ENCODE results near the gene NLGN2.
A peak's percentile ranks its signal among the peaks of the same experiment; 100 is the strongest.

NLGN2 gene

GRCh38 chr17:7425756-7426155, 18.1 kb downstream of the NLGN2 start:
- Histone ChIP-seq H3K4me1 (ENCODE audit: control insufficient read depth, insufficient read depth, low read length) (no peaks in the 10 kb centered on the region), H3K4me3 (ENCODE audit: low read length) (no peak overlapping the region), H3K27ac (ENCODE audit: low read length) (no peak overlapping the region), H3K36me3 (ENCODE audit: control insufficient read depth, insufficient read depth, low read length) (no peaks in the 10 kb centered on the region), H3K9me3 (ENCODE audit: control insufficient read depth, insufficient read depth, low read length) (no peaks in the 10 kb centered on the region), H3K27me3 (ENCODE audit: control insufficient read depth, insufficient read depth, low read length) (no peaks in the 10 kb centered on the region)
- no CpG with 5 or more reads among the region's 8 CpGs for WGBS (ENCODE audit: insufficient coverage, insufficient read length)
- no peak for DNase-seq (ENCODE audit: low read depth, low spot score)

GRCh38 chr17:7426203-7426863, 18.7 kb downstream of the NLGN2 start:
- no peaks in the 10 kb centered on the region for H3K9me3 ChIP-seq (ENCODE audit: control insufficient read depth, insufficient read depth, low read length)
- H3K36me3 ChIP-seq (ENCODE audit: control insufficient read depth, insufficient read depth, low read length), result no peaks in the 10 kb centered on the region
- H3K4me1 ChIP-seq (ENCODE audit: control insufficient read depth, insufficient read depth, low read length), result no peaks in the 10 kb centered on the region
- no peak overlapping the region for H3K27ac ChIP-seq (ENCODE audit: low read length)
- no CpG with 5 or more reads among the region's 33 CpGs for WGBS (ENCODE audit: insufficient coverage, insufficient read length)
- H3K27me3 ChIP-seq (ENCODE audit: control insufficient read depth, insufficient read depth, low read length), result no peaks in the 10 kb centered on the region
- H3K4me3 ChIP-seq (ENCODE audit: low read length), result no peak overlapping the region
- no peak for DNase-seq (ENCODE audit: low read depth, low spot score)

- H3K4me1 ChIP-seq (ENCODE audit: control insufficient read depth, insufficient read depth, low read length), result no peaks in the 10 kb centered on the region
- DNase-seq (ENCODE audit: low read depth, low spot score), result no peak
- no peak overlapping the region for H3K4me3 ChIP-seq (ENCODE audit: low read length)
- H3K9me3 ChIP-seq (ENCODE audit: control insufficient read depth, insufficient read depth, low read length), result no peaks in the 10 kb centered on the region
- no peaks in the 10 kb centered on the region for H3K27me3 ChIP-seq (ENCODE audit: control insufficient read depth, insufficient read depth, low read length)
- H3K27ac ChIP-seq (ENCODE audit: low read length), result no peak overlapping the region
- no peaks in the 10 kb centered on the region for H3K36me3 ChIP-seq (ENCODE audit: control insufficient read depth, insufficient read depth, low read length)
- no CpG with 5 or more reads among the region's 29 CpGs for WGBS (ENCODE audit: insufficient coverage, insufficient read length)
Measured at GRCh38 chr17:7426896-7427489, 19.3 kb downstream of the NLGN2 start.

- H3K9me3 ChIP-seq (ENCODE audit: control insufficient read depth, insufficient read depth, low read length), result no peaks in the 10 kb centered on the region
- no peaks in the 10 kb centered on the region for H3K4me1 ChIP-seq (ENCODE audit: control insufficient read depth, insufficient read depth, low read length)
- no peak overlapping the region for H3K27ac ChIP-seq (ENCODE audit: low read length)
- no CpG with 5 or more reads among the region's 7 CpGs for WGBS (ENCODE audit: insufficient coverage, insufficient read length)
- H3K27me3 ChIP-seq (ENCODE audit: control insufficient read depth, insufficient read depth, low read length), result no peaks in the 10 kb centered on the region
- DNase-seq (ENCODE audit: low read depth, low spot score), result no peak
- no peaks in the 10 kb centered on the region for H3K36me3 ChIP-seq (ENCODE audit: control insufficient read depth, insufficient read depth, low read length)
- no peak overlapping the region for H3K4me3 ChIP-seq (ENCODE audit: low read length)
Measured at GRCh38 chr17:7427549-7427948, 19.9 kb downstream of the NLGN2 start.

DNA sequence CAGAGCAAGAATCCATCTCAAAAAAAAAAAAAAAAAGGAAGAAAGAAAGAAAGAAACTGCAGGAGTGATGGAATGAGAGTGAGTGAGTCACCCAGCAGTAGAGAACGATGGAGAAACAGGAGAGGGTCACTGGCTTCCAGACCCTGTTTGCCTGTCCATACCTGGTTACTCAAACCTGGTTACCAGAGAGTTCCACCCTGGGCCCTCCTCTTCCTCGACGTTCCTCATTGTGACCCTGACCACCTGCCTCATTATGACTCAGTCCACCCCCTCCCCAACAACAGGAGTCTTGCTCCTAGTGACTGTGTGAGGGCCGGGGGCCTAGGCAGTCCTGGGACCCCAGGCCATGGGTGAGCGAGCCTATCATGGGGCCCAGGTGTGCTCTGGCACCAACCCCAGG, 20.9 kb downstream of the NLGN2 start, which contains the start of gene SPEM3:
Gene SPEM3 (plus strand): TSS at position 301 of the 400 bp plus-strand sequence. CDS start 46 bp downstream, at position 347.
- no peaks in the 10 kb centered on the region for H3K4me1 ChIP-seq (ENCODE audit: control insufficient read depth, insufficient read depth, low read length)
- no peak within 1 kb of the TSS for H3K27ac ChIP-seq (ENCODE audit: low read length)
- no peak for DNase-seq (ENCODE audit: low read depth, low spot score)
- no peak within 1 kb of the TSS for H3K4me3 ChIP-seq (ENCODE audit: low read length)
- no CpG with 5 or more reads among the region's 5 CpGs for WGBS (ENCODE audit: insufficient coverage, insufficient read length)
- no peaks in the 10 kb centered on the region for H3K27me3 ChIP-seq (ENCODE audit: control insufficient read depth, insufficient read depth, low read length)
- H3K36me3 ChIP-seq (ENCODE audit: control insufficient read depth, insufficient read depth, low read length), result no peaks in the 10 kb centered on the region
- H3K9me3 ChIP-seq (ENCODE audit: control insufficient read depth, insufficient read depth, low read length), result no peaks in the 10 kb centered on the region

GRCh38 chr17:7429722-7430121, 22.1 kb downstream of the NLGN2 start:
- Histone ChIP-seq H3K4me3 (ENCODE audit: low read length) (no peak overlapping the region), H3K27ac (ENCODE audit: low read length) (no peak overlapping the region), H3K4me1 (ENCODE audit: control insufficient read depth, insufficient read depth, low read length) (no peaks in the 10 kb centered on the region), H3K9me3 (ENCODE audit: control insufficient read depth, insufficient read depth, low read length) (no peaks in the 10 kb centered on the region), H3K27me3 (ENCODE audit: control insufficient read depth, insufficient read depth, low read length) (no peaks in the 10 kb centered on the region), H3K36me3 (ENCODE audit: control insufficient read depth, insufficient read depth, low read length) (no peaks in the 10 kb centered on the region)
- no peak for DNase-seq (ENCODE audit: low read depth, low spot score)
- no CpG with 5 or more reads among the region's 10 CpGs for WGBS (ENCODE audit: insufficient coverage, insufficient read length)

DNA sequence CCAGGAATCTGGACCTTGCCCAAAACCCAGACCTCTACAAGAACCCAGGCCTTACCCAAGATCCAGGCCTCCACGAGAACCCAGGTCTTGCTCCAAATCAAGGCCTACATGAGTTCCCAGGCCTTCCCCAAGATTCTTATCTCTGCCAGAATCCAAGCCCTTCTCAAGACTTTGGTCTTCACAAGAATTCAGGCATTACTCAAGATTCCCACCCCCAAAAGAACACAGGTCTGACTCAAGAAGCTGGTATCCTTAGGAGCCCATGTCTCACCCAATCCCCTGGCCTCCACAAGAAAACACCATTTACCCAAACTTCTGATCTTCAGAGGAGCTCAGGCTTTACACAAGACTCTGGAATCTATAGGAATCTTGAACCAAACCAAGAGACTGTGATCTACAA, 23.6 kb downstream of the NLGN2 start:
- WGBS (ENCODE audit: insufficient coverage, insufficient read length), result no CpG with 5 or more reads among the region's 1 CpG
- Histone ChIP-seq H3K27me3 (ENCODE audit: control insufficient read depth, insufficient read depth, low read length) (no peaks in the 10 kb centered on the region), H3K9me3 (ENCODE audit: control insufficient read depth, insufficient read depth, low read length) (no peaks in the 10 kb centered on the region), H3K4me3 (ENCODE audit: low read length) (no peak overlapping the region), H3K36me3 (ENCODE audit: control insufficient read depth, insufficient read depth, low read length) (no peaks in the 10 kb centered on the region), H3K27ac (ENCODE audit: low read length) (no peak overlapping the region), H3K4me1 (ENCODE audit: control insufficient read depth, insufficient read depth, low read length) (no peaks in the 10 kb centered on the region)
- DNase-seq (ENCODE audit: low read depth, low spot score), result no peak

GRCh38 chr17:7432296-7432695, 24.7 kb downstream of the NLGN2 start:
- Histone ChIP-seq H3K27ac (ENCODE audit: low read length) (no peak overlapping the region), H3K4me3 (ENCODE audit: low read length) (no peak overlapping the region), H3K4me1 (ENCODE audit: control insufficient read depth, insufficient read depth, low read length) (no peaks in the 10 kb centered on the region), H3K27me3 (ENCODE audit: control insufficient read depth, insufficient read depth, low read length) (no peaks in the 10 kb centered on the region), H3K9me3 (ENCODE audit: control insufficient read depth, insufficient read depth, low read length) (no peaks in the 10 kb centered on the region), H3K36me3 (ENCODE audit: control insufficient read depth, insufficient read depth, low read length) (no peaks in the 10 kb centered on the region)
- no CpG with 5 or more reads among the region's 11 CpGs for WGBS (ENCODE audit: insufficient coverage, insufficient read length)
- DNase-seq (ENCODE audit: low read depth, low spot score), result no peak

- no peak overlapping the region for H3K27ac ChIP-seq (ENCODE audit: low read length)
- no peaks in the 10 kb centered on the region for H3K9me3 ChIP-seq (ENCODE audit: control insufficient read depth, insufficient read depth, low read length)
- no peak for DNase-seq (ENCODE audit: low read depth, low spot score)
- H3K4me3 ChIP-seq (ENCODE audit: low read length), result peak overlapping the region; percentile 65; the same call in 1 of the 2 replicates
- H3K27me3 ChIP-seq (ENCODE audit: control insufficient read depth, insufficient read depth, low read length), result no peaks in the 10 kb centered on the region; the same call in 1 of the 2 replicates
- no peaks in the 10 kb centered on the region for H3K36me3 ChIP-seq (ENCODE audit: control insufficient read depth, insufficient read depth, low read length)
- H3K4me1 ChIP-seq (ENCODE audit: control insufficient read depth, insufficient read depth, low read length), result no peaks in the 10 kb centered on the region
- no CpG with 5 or more reads among the region's 49 CpGs for WGBS (ENCODE audit: insufficient coverage, insufficient read length)
Measured at GRCh38 chr17:7435676-7436555, 28.3 kb downstream of the NLGN2 start.

DNA sequence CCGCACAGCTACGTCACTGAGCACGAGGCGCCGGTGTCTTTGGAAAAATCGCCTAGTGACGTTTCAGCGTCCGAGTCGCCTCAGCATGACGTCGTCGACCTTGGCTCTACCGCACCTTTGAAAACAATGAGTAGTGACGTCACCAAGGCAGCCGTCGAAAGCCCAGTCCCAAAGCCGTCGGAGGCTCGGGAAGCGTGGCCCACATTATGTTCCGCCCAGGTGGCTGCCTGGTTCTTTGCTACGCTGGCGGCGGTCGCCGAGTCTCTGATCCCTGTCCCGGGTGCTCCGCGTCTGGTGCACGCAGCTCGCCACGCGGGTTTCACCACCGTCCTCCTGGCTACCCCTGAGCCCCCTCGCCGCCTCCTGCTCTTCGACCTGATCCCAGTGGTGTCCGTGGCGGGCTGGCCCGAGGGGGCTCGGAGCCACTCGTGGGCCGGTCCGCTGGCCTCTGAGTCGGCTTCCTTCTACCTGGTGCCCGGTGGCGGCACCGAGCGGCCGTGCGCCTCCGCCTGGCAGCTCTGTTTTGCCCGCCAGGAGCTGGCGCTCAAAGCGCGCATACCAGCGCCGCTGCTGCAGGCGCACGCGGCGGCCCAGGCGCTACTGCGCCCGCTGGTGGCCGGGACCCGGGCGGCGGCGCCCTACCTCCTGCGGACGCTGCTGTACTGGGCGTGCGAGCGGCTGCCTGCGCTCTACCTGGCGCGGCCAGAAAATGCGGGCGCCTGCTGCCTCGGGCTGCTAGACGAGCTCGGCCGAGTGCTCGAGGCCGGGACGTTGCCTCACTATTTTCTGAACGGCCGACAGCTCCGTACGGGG, 29.1 kb downstream of the NLGN2 start:
- Histone ChIP-seq H3K27ac (ENCODE audit: low read length) (no peak overlapping the region), H3K27me3 (ENCODE audit: control insufficient read depth, insufficient read depth, low read length) (no peaks in the 10 kb centered on the region; the same call in 1 of the 2 replicates)

More for the DNA sequence above, 29.1 kb downstream of the NLGN2 start:
- no CpG with 5 or more reads among the region's 92 CpGs for WGBS (ENCODE audit: insufficient coverage, insufficient read length)
- Histone ChIP-seq H3K4me3 (ENCODE audit: low read length) (peak overlapping the region; percentile 65; the same call in 1 of the 2 replicates), H3K4me1 (ENCODE audit: control insufficient read depth, insufficient read depth, low read length) (no peaks in the 10 kb centered on the region), H3K36me3 (ENCODE audit: control insufficient read depth, insufficient read depth, low read length) (no peaks in the 10 kb centered on the region), H3K9me3 (ENCODE audit: control insufficient read depth, insufficient read depth, low read length) (no peaks in the 10 kb centered on the region)
- DNase-seq (ENCODE audit: low read depth, low spot score), result no peak
